Endothelial cell of umbilical vein (primary cell): Measurements from ENCODE around the gene FAM149B1. TPM values are rescaled to one million over a fixed set of nuclear protein-coding genes. Genes with fewer than 3 reads are reported as not detected.

ENCODE experiments used
- BruUV-seq: library from RNA; stranded (reverse); fragments of 400-500 nt; replicated peaks from 2 replicates; lab custom pipeline; 2021; lab: Mats Ljungman, UMichigan
- CTCF ChIA-PET: fragments of 300-600, 350-600 bp; sonication (Branson Sonifier 250); formaldehyde crosslinking; loops from one replicate; lab custom pipeline; 2021; ENCODE audit warnings: antibody characterized with exemption, inconsistent platforms; lab: Charles Lee
- POLR2A ChIA-PET: fragments of 300-600, 350-600 bp; sonication (Branson Sonifier 250); formaldehyde crosslinking; loops from one replicate; lab custom pipeline; 2021; ENCODE audit warnings: antibody characterized with exemption, inconsistent platforms; lab: Charles Lee
- DNase-seq: peaks from one replicate; pipeline ENCODE4 v3.0.0-alpha.2; 2011; ENCODE audit warnings: low read depth, low spot score
- FAIRE-seq: peaks from 2 replicates; lab custom pipeline; 2011; peaks lifted over from hg19 to GRCh38; lab: Jason Lieb, UNC
- H2AFZ ChIP-seq: 2 replicates; pipeline ENCODE4 v1.6.0; 2012; ENCODE audit warnings: low read depth, low read length, control low read depth, inconsistent platforms
- H3K27ac ChIP-seq: 2 replicates; pipeline ENCODE4 v1.5.1; 2011; ENCODE audit warnings: low read depth, mild to moderate bottlenecking, control low read depth, low read length, moderate library complexity; ENCODE audit not compliant: insufficient read depth
- H3K27me3 ChIP-seq, 2 experiments: 2 replicates each; pipeline versions ENCODE4 v1.6.0 to v1.6.1; 2011; ENCODE audit warnings: low read length in 2 of 2, mixed read lengths in 1 of 2; ENCODE audit not compliant: control insufficient read depth in 2 of 2, insufficient read depth in 2 of 2
- H3K36me3 ChIP-seq, 2 experiments: 2 replicates in 1 of 2; 3 replicates in 1 of 2; pipeline ENCODE4 v1.5.1; 2011; ENCODE audit warnings: low read length in 2 of 2, mild to moderate bottlenecking in 1 of 2, moderate library complexity in 1 of 2; ENCODE audit not compliant: control insufficient read depth in 2 of 2, insufficient read depth in 2 of 2; ENCODE audit errors: extremely low read depth in 1 of 2
- H3K4me1 ChIP-seq: 3 replicates; pipeline ENCODE4 v1.5.1; 2011; ENCODE audit warnings: mild to moderate bottlenecking, low read length; ENCODE audit not compliant: control insufficient read depth, insufficient read depth; ENCODE audit errors: extremely low read depth
- H3K4me2 ChIP-seq: 2 replicates; pipeline ENCODE4 v1.6.1; 2011; ENCODE audit warnings: low read length, control low read depth, mixed read lengths; ENCODE audit not compliant: insufficient read depth
- H3K4me3 ChIP-seq, 3 experiments: fragments of 200-600 bp in 1 of 3; sonication (generic), shearing (Covaris generic) in 1 of 3; replicated peaks in 1 of 3; 2 replicates each; pipeline ENCODE4 v1.5.1; 2011 to 2016; ENCODE audit warnings: control low read depth in 3 of 3, low read length in 3 of 3, mild to moderate bottlenecking in 2 of 3, inconsistent platforms in 1 of 3, low read depth in 1 of 3, moderate library complexity in 1 of 3; ENCODE audit not compliant: insufficient read depth in 1 of 3
- H3K79me2 ChIP-seq: 2 replicates; pipeline ENCODE4 v1.6.0; 2012; ENCODE audit warnings: low read length, inconsistent platforms; ENCODE audit not compliant: control insufficient read depth, insufficient read depth
- H3K9ac ChIP-seq: replicated peaks from 2 replicates; pipeline ENCODE3; 2011; ENCODE audit warnings: low read length, control low read depth; ENCODE audit not compliant: insufficient read depth; ENCODE audit errors: extremely low read depth
- H3K9me1 ChIP-seq: replicated peaks from 3 replicates; pipeline ENCODE4 v1.6.0; 2011; ENCODE audit warnings: mild to moderate bottlenecking, low read length; ENCODE audit not compliant: control insufficient read depth, insufficient read depth; ENCODE audit errors: extremely low read depth
- H3K9me3 ChIP-seq: replicated peaks from 2 replicates; pipeline ENCODE4 v1.5.1; 2012; ENCODE audit warnings: low read length, inconsistent platforms; ENCODE audit not compliant: control insufficient read depth, insufficient read depth
- H4K20me1 ChIP-seq: replicated peaks from 2 replicates; pipeline ENCODE3; 2011; ENCODE audit warnings: mild to moderate bottlenecking, low read length; ENCODE audit not compliant: control insufficient read depth, insufficient read depth; ENCODE audit errors: extremely low read depth
- CTCF ChIP-seq, 2 donors: IDR thresholded peaks; 1 replicate in 1 of 2; 2 replicates in 1 of 2; pipeline ENCODE4 v1.5.1; 2011; ENCODE audit warnings: low read length in 2 of 2, mild to moderate bottlenecking in 2 of 2, moderate library complexity in 2 of 2, control low read depth in 1 of 2, inconsistent platforms in 1 of 2, low read depth in 1 of 2; ENCODE audit not compliant: insufficient read depth in 1 of 2; ENCODE audit errors: extremely low read depth in 1 of 2
- EZH2 ChIP-seq: IDR thresholded peaks from 2 replicates; pipeline ENCODE4 v1.6.1; 2012; ENCODE audit warnings: borderline replicate concordance, low read depth, mild to moderate bottlenecking, moderate library complexity, low read length, inconsistent platforms; ENCODE audit not compliant: severe bottlenecking
- FOS ChIP-seq: IDR thresholded peaks from 2 replicates; pipeline ENCODE4 v1.6.1; 2011; ENCODE audit warnings: mild to moderate bottlenecking, low read length, moderate library complexity, borderline replicate concordance; ENCODE audit not compliant: insufficient read depth
- JUN ChIP-seq: IDR thresholded peaks from 2 replicates; pipeline ENCODE4 v1.6.1; 2011; ENCODE audit warnings: borderline replicate concordance, low read depth; ENCODE audit not compliant: insufficient read length, insufficient read depth
- MAX ChIP-seq: IDR thresholded peaks from 2 replicates; pipeline ENCODE4 v1.6.1; 2011; ENCODE audit not compliant: insufficient read depth, insufficient read length
- MYC ChIP-seq: IDR thresholded peaks from one replicate; pipeline ENCODE4 v1.6.1; 2011; ENCODE audit warnings: mild to moderate bottlenecking, low read depth, low read length
- POLR2A ChIP-seq: IDR thresholded peaks from 2 replicates; pipeline ENCODE4 v1.6.1; 2012; ENCODE audit warnings: low read depth, mild to moderate bottlenecking, control low read depth, low read length
- POLR2AphosphoS5 ChIP-seq: IDR thresholded peaks from 2 replicates; pipeline ENCODE4 v1.6.1; 2012; ENCODE audit warnings: low read depth, mild to moderate bottlenecking, control low read depth, low read length, moderate library complexity; ENCODE audit not compliant: insufficient read depth
- dilution Hi-C: fragments of 300-500 bp; cut with MboI; formaldehyde crosslinking; loops from one replicate; pipeline ENCODE4 v1.15.0; 2019; ENCODE audit warnings: low sequenced_read_pairs; ENCODE audit not compliant: extremely low pct_ligation_motif_present
- intact Hi-C: fragments of 100-400 bp; cut with micrococcal nuclease; formaldehyde crosslinking; loops from one replicate; pipeline ENCODE4 v1.10.0; 2022
- polyA plus RNA-seq, 4 experiments: library from polyadenylated mRNA; depleted of rRNA in 3 of 4; stranded (reverse) in 3 of 4; unstranded in 1 of 4; fragments of >200 nt; gene quantifications; 2 replicates each; pipeline versions ENCODE4 v1.2.1 to v1.2.3, GENCODE V29; 2011 to 2012; ENCODE audit warnings: missing spikeins in 1 of 4
- total RNA-seq: library from RNA; stranded (reverse); gene quantifications from 2 replicates; pipeline ENCODE4 v1.2.3, GENCODE V29; 2021

FAM149B1 gene
- total and polyA plus RNA-seq, 2 donors (not counting 3 experiments of a cell fraction or from before 2014, with no cell fraction given), result 19.5 to 26.7 TPM

GRCh38 chr10:73167458-73167782 lies 499 bp upstream of the FAM149B1 start:
- peak overlapping the region; percentile 79 for H3K27ac ChIP-seq
- FAIRE-seq (no peak), DNase-seq (no peak)
- TSS peak; percentile 81 for BruUV-seq
- no peaks in the 10 kb centered on the region for H3K9me1 ChIP-seq
- dilution Hi-C loops, result no loop called here
- CTCF ChIA-PET, result interaction anchor here (1.1 kb wide), 1 partner anchor 106 kb away, joined by 3 read pairs; no protein-coding TSS in a partner anchor
- H4K20me1 ChIP-seq, result peaks cover 5% of the 10 kb centered on the region
- no peak for TF ChIP-seq MYC
- no peak for TF ChIP-seq FOS
- TF ChIP-seq JUN, result no peak
- no peak for TF ChIP-seq POLR2AphosphoS5
- no peak for TF ChIP-seq EZH2
- no peak for TF ChIP-seq CTCF (IDR thresholded peaks at IDR 0.05; ENCODE audit: extremely low read depth in 1 of 2, insufficient read depth in 1 of 2, low read depth in 1 of 2, low read length in 2 of 2)
- no peak for TF ChIP-seq POLR2A
- no peak for TF ChIP-seq MAX
- H3K9ac ChIP-seq, result peak overlapping the region; percentile 96
- peak overlapping the region; percentile 88 for H3K4me2 ChIP-seq
- peak overlapping the region; percentile 24 to 95 (median 81) for H3K4me3 ChIP-seq
- no peaks in the 10 kb centered on the region for H3K27me3 ChIP-seq
- peaks cover 49% of the 10 kb centered on the region for H3K79me2 ChIP-seq
- intact Hi-C loops, result loop anchor here (5.0 kb wide), 1 partner anchor 190 kb away; the partner anchor contains the start of gene CFAP70
- H3K4me1 ChIP-seq, result peaks cover 9% of the 10 kb centered on the region
- H3K36me3 ChIP-seq, result peaks cover 4% of the 10 kb centered on the region in 2 experiments
- H3K9me3 ChIP-seq, result no peaks in the 10 kb centered on the region
- POLR2A ChIA-PET, result no interaction called here
- peak overlapping the region; percentile 0 for H2AFZ ChIP-seq
